Measurements from ENCODE around the gene KIF3B.
"Not testable (repeated sequence)": the region's sequence is repeated elsewhere in the genome, so short reads cannot be mapped to it uniquely, and the experiment has no call there.

Gene KIF3B

DNA sequence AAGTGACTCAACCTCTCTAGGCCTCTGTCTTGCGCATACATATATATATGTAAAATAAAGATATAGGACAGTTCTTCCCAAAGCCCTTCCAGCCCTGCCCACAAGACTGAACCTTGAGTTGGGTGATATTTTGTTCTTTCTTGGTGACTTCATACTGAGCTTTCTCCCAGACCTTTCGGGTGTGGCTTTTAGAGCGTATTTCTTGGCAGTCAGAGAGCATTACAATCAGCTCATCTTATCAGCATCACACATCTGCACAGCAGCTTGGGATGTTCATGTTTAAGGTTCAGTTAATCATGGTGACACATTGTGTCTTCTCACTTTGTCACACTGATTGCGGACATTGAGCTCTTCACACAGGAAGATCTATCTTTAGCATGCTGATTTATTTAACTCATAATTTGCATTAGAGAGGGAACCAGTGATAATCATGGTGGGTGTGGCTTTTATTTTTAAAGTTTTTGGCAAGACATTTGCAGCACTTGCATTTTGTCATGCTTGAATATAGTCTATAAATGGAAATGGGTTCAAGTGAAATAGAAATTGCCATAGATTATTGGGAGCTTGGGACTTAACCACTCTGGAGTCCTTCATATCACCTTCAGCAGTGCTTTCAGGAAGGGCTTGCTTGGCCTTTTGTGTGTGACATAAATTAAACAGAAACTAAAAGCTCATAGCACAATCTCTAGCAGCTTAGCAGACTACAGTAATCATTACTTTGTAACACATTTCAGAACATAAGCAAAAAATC lies 8.3 kb downstream of the KIF3B start:
- TF ChIP-seq, protein P1, sequence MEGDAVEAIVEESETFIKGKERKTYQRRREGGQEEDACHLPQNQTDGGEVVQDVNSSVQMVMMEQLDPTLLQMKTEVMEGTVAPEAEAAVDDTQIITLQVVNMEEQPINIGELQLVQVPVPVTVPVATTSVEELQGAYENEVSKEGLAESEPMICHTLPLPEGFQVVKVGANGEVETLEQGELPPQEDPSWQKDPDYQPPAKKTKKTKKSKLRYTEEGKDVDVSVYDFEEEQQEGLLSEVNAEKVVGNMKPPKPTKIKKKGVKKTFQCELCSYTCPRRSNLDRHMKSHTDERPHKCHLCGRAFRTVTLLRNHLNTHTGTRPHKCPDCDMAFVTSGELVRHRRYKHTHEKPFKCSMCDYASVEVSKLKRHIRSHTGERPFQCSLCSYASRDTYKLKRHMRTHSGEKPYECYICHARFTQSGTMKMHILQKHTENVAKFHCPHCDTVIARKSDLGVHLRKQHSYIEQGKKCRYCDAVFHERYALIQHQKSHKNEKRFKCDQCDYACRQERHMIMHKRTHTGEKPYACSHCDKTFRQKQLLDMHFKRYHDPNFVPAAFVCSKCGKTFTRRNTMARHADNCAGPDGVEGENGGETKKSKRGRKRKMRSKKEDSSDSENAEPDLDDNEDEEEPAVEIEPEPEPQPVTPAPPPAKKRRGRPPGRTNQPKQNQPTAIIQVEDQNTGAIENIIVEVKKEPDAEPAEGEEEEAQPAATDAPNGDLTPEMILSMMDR (IDR thresholded peaks at IDR 0.05) = no peak
- Histone ChIP-seq H3K27ac (peak overlapping the region in 1 of 2 donors; percentile 1), H3K4me3 (no peak overlapping the region)
- DNase-seq (ENCODE audit: low spot score) = no peak

DNA sequence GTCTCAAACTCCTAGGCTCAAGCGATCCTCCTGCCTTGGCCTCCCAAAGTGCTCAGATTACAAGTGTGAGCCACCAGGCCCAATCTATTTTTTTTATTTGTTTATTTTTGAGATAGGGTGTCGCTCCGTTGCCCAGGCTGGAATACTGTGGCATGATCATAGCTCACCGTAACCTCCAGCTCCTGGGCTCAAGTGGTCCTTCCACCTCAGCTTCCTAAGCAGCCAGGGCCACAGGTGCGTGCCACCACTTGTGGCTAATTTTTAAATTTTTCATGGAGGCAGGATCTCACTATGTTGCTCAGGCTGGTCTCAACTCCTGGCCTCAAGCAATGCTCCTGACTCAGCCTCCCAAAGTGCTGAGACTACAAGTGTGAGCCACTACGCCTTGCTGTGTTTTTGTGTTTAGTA lies 9.8 kb downstream of the KIF3B start:
- TF ChIP-seq, protein P1 (IDR thresholded peaks at IDR 0.05) = no peak
- no peak overlapping the region for H3K4me3 ChIP-seq
- H3K27ac ChIP-seq = no peak overlapping the region
- no peak for DNase-seq (ENCODE audit: low spot score)

DNA sequence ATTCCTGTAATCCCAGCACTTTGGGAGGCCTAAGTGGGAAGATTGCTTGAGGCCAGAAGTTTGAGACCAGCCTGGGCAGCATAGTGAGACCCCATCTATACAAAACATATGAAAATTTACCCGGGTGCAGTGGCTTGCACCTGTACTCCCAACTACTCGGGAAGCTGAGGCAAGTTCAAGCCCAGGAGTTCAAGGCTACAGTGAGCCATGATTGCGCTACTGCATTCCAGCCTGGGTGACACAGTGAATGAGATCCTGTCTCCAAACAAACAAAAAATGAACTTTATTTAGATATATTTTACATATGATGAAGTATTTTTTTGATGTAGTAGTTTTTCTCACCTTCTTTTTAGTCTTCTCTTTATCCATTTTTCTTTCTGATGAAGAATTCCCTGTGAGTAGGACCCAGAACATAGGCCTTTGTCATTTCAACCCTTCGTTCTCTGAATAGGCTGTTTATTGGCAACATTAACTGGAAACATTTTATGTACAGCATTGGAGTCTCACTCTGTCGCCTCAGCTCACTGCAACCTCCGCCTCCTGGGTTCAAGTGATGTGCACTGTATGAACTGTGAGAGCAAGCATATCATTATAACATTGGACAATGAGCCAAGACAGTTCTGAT lies 10.9 kb downstream of the KIF3B start:
- no peak overlapping the region for H3K27ac ChIP-seq
- H3K4me3 ChIP-seq = no peak overlapping the region
- no peak for DNase-seq (ENCODE audit: low spot score)
- TF ChIP-seq, protein P1 (IDR thresholded peaks at IDR 0.05) = no peak

DNA sequence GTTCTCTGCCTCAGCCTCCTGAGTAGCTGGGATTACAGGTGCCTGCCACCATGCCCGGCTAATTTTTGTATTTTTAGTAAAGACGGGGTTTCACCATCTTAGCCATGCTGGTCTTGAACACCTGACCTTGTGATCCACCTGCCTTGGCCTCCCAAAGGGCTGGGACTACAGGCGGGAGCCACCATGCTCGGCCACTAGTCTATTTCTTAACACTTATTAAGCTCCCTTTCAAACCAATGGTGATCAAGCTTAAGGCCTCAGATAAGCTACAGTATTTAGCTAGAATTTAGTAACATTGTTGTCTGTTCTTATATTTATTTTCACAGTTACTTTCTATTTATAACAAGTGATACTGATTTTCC lies 11.8 kb downstream of the KIF3B start:
- H3K27ac ChIP-seq; H3K4me3 ChIP-seq; DNase-seq (ENCODE audit: low spot score): not testable (repeated sequence)

DNA sequence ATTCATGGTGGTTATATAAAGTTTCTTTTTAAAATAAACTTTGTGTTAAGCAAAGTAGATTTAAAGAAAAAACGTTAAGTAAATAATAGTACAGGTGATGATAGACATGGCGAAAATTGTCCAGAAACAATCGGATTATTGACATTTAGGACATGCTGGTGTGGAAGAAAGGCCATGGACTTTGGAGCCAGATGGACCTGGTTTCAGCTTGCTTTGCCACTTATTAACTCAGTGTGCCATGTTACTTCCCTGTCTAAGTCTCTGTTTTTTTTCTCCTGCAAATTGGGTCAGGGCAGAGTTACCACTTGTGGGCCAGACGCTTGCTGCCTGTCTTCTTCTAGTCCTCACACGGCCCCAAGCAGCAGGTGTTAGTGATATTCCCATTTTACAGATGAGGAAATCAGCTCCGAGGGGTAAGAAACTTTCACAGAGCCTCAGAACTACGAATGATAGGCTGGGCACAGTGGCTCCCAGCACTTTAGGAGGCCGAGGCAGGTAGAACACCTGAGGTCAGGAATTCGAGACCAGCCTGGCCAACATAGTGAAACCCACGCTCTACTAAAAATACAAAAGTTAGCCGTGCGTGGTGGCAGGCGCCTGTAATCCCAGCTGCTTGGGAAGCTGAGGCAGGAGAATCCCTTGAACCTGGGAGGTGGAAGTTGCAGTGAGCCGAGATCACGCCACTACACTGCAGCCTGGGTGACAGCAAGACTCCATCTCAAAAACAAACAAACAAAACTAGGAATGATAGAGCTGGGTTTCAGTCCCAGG lies 12.4 kb downstream of the KIF3B start:
- H3K27ac ChIP-seq = no peak overlapping the region
- TF ChIP-seq, protein P1 (IDR thresholded peaks at IDR 0.05) = no peak
- DNase-seq (ENCODE audit: low spot score) = no peak
- no peak overlapping the region for H3K4me3 ChIP-seq

DNA sequence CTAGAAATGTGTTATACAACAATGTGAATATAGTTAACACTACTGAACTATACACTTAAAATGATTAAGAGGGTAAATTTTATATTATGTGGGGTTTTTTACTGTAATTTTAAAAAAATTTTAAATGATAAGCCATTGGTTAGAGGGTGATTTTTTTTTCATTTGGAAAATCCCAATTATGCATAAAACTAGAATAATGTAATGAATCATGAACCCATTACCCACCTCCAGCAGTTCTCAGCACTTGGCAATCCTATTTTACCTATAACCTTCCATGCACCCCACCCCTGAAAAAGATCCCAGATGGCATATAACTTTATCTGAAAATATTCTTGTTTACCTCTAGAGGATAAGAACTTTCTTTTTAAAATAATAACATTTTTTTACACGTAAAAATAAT lies 13.7 kb downstream of the KIF3B start:
- no peak overlapping the region for H3K27ac ChIP-seq
- no peak for DNase-seq (ENCODE audit: low spot score)
- no peak overlapping the region for H3K4me3 ChIP-seq
- TF ChIP-seq, protein P1 (IDR thresholded peaks at IDR 0.05) = no peak

DNA sequence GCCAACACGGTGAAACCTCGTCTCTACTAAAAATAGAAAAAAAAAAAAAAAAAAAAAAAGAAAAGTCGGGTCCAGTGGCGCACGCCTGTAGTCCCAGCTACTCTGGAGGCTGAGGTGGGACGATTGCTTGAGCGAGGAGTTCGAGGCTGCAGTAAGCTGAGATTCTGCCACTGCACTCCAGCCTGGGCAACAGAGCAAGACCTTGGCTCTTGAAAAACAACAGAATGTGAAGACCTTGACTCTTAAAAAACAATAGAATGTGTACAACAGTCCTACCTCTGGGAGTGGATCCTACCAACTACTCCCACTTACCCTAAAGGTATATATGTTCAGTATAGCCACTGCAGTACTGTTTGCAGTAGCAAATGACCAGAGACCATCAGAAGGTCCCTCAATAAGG lies 15.1 kb downstream of the KIF3B start:
- TF ChIP-seq, protein P1 (IDR thresholded peaks at IDR 0.05) = no peak
- no peak overlapping the region for H3K4me3 ChIP-seq
- H3K27ac ChIP-seq = no peak overlapping the region
- DNase-seq (ENCODE audit: low spot score) = no peak

All from coronary artery (tissue), 2 donors.